RWPE2 (cell line): ENCODE measurements around the gene IL36A.

Source experiments
- ATAC-seq: fragments of 200-7000 bp; cut with Tn5 transposase; 3 replicates; pipeline ENCODE4 v1.9.1; 2021; ENCODE audit warnings: low read depth
- DNase-seq: peaks from one replicate; pipeline ENCODE4 v3.0.0-alpha.2; 2020; ENCODE audit warnings: low spot score
- H3K27ac ChIP-seq: fragments of 450-650 bp; 2 replicates; pipeline ENCODE4 v1.5.1; 2017; ENCODE audit warnings: mild to moderate bottlenecking; ENCODE audit not compliant: poor library complexity, severe bottlenecking
- H3K27me3 ChIP-seq: fragments of 250-450 bp; sonication (Bioruptor Pico); 2 replicates; pipeline ENCODE4 v1.5.1; 2021; ENCODE audit warnings: mild to moderate bottlenecking, moderate library complexity; ENCODE audit not compliant: insufficient read depth, poor library complexity, severe bottlenecking
- H3K36me3 ChIP-seq: fragments of 250-450 bp; sonication (Bioruptor Pico); 2 replicates; pipeline ENCODE4 v1.5.1; 2020; ENCODE audit warnings: low read depth, mild to moderate bottlenecking, moderate library complexity
- H3K4me1 ChIP-seq: fragments of 250-450 bp; sonication (Bioruptor Pico); 2 replicates; pipeline ENCODE4 v1.5.1; 2021; ENCODE audit warnings: mild to moderate bottlenecking, moderate library complexity; ENCODE audit not compliant: insufficient read depth, poor library complexity, severe bottlenecking
- H3K4me3 ChIP-seq: fragments of 250-450 bp; sonication (Bioruptor Pico); 2 replicates; pipeline ENCODE4 v1.5.1; 2021; ENCODE audit warnings: mild to moderate bottlenecking, moderate library complexity; ENCODE audit not compliant: severe bottlenecking
- H3K9me3 ChIP-seq: fragments of 250-450 bp; sonication (Bioruptor Pico); 2 replicates; pipeline ENCODE4 v1.5.1; 2021; ENCODE audit warnings: mild to moderate bottlenecking, moderate library complexity; ENCODE audit not compliant: severe bottlenecking
- CTCF ChIP-seq: fragments of 450-650 bp; IDR thresholded peaks from one replicate; pipeline ENCODE4 v1.5.1; 2017; ENCODE audit warnings: mild to moderate bottlenecking, moderate library complexity; ENCODE audit not compliant: poor library complexity, severe bottlenecking

Gene IL36A

GRCh38 chr2:112997151-112997550 lies 8.1 kb upstream of the IL36A start:
- no peak overlapping the region for H3K27ac ChIP-seq
- ATAC-seq = no peak
- H3K4me1 ChIP-seq = no peaks in the 10 kb centered on the region
- no peak for TF ChIP-seq CTCF
- no peaks in the 10 kb centered on the region for H3K27me3 ChIP-seq
- H3K36me3 ChIP-seq = no peaks in the 10 kb centered on the region
- H3K4me3 ChIP-seq = no peak overlapping the region
- peaks cover 2% of the 10 kb centered on the region for H3K9me3 ChIP-seq
- DNase-seq = no peak

- H3K4me1 ChIP-seq = no peaks in the 10 kb centered on the region
- H3K4me3 ChIP-seq = no peak overlapping the region
- no peak for TF ChIP-seq CTCF
Observed at GRCh38 chr2:113000436-113000835, 4.8 kb upstream of the IL36A start.

GRCh38 chr2:113002677-113003076 lies 2.6 kb upstream of the IL36A start:
- H3K4me1 ChIP-seq = no peaks in the 10 kb centered on the region
- no peaks in the 10 kb centered on the region for H3K9me3 ChIP-seq
- DNase-seq (no peak), ATAC-seq (no peak)
- H3K36me3 ChIP-seq = no peaks in the 10 kb centered on the region
- no peak overlapping the region for H3K27ac ChIP-seq
- H3K27me3 ChIP-seq = no peaks in the 10 kb centered on the region
- no peak overlapping the region for H3K4me3 ChIP-seq
- TF ChIP-seq CTCF = no peak

More at GRCh38 chr2:113000436-113000835, 4.8 kb upstream of the IL36A start:
- Histone ChIP-seq H3K36me3 (no peaks in the 10 kb centered on the region), H3K27ac (no peak overlapping the region), H3K27me3 (no peaks in the 10 kb centered on the region), H3K9me3 (no peaks in the 10 kb centered on the region)
- DNase-seq = no peak
- no peak for ATAC-seq

GRCh38 chr2:113007250-113007649 lies 2.0 kb downstream of the IL36A start:
- H3K4me1 ChIP-seq = no peaks in the 10 kb centered on the region
- no peaks in the 10 kb centered on the region for H3K36me3 ChIP-seq
- no peaks in the 10 kb centered on the region for H3K27me3 ChIP-seq
- ATAC-seq = no peak
- TF ChIP-seq CTCF = no peak
- DNase-seq = no peak
- no peaks in the 10 kb centered on the region for H3K9me3 ChIP-seq
- H3K27ac ChIP-seq = no peak overlapping the region
- H3K4me3 ChIP-seq = no peak overlapping the region

GRCh38 chr2:113009622-113010021 lies 4.4 kb downstream of the IL36A start:
- DNase-seq (no peak), ATAC-seq (no peak)
- H3K27me3 ChIP-seq = no peaks in the 10 kb centered on the region
- no peaks in the 10 kb centered on the region for H3K9me3 ChIP-seq
- H3K4me3 ChIP-seq = no peak overlapping the region
- no peak for TF ChIP-seq CTCF
- H3K36me3 ChIP-seq = no peaks in the 10 kb centered on the region
- no peaks in the 10 kb centered on the region for H3K4me1 ChIP-seq
- H3K27ac ChIP-seq = no peak overlapping the region
